Measurements from ENCODE around the gene YAE1. TPM values are rescaled to one million over a fixed set of nuclear protein-coding genes. Genes with fewer than 3 reads are reported as not detected.

YAE1 gene
- total RNA-seq, 1 donor from 2014 or later = 42.5 TPM

DNA sequence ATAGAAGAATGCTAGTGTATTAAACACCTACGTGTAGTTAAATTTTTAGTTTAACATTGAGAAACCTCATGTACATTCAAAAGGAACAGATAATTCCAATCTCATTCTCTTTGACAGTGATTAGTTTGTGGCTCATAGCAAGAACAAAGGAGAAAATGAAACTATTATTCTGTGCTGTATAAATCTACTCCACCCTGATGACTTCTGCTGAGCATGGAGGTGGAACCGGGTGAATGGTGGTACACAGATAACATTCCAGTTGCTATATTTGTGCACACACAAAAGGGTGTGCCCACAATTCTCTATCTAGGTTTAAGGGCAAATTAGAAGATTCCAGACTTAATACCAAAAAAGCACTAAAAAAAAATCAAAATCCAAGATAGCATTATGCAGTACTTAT lies 40.1 kb downstream of the YAE1 start:
- no peak for DNase-seq (ENCODE audit: low read depth, low spot score)
- TF ChIP-seq, protein P1, sequence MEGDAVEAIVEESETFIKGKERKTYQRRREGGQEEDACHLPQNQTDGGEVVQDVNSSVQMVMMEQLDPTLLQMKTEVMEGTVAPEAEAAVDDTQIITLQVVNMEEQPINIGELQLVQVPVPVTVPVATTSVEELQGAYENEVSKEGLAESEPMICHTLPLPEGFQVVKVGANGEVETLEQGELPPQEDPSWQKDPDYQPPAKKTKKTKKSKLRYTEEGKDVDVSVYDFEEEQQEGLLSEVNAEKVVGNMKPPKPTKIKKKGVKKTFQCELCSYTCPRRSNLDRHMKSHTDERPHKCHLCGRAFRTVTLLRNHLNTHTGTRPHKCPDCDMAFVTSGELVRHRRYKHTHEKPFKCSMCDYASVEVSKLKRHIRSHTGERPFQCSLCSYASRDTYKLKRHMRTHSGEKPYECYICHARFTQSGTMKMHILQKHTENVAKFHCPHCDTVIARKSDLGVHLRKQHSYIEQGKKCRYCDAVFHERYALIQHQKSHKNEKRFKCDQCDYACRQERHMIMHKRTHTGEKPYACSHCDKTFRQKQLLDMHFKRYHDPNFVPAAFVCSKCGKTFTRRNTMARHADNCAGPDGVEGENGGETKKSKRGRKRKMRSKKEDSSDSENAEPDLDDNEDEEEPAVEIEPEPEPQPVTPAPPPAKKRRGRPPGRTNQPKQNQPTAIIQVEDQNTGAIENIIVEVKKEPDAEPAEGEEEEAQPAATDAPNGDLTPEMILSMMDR (conservative IDR thresholded peaks at IDR 0.05) = no peak
- peaks cover 22% of the 10 kb centered on the region for H3K27me3 Mint-ChIP-seq (ENCODE audit: low read depth)
- H3K36me3 Mint-ChIP-seq (ENCODE audit: low read depth) = peaks cover 3% of the 10 kb centered on the region
- peaks cover 10% of the 10 kb centered on the region for H3K4me1 Mint-ChIP-seq
- H3K9me3 Mint-ChIP-seq = peaks cover 5% of the 10 kb centered on the region
- no peak overlapping the region for H3K27ac Mint-ChIP-seq (ENCODE audit: unreplicated experiment)
- no peak overlapping the region for H3K4me3 Mint-ChIP-seq

DNA sequence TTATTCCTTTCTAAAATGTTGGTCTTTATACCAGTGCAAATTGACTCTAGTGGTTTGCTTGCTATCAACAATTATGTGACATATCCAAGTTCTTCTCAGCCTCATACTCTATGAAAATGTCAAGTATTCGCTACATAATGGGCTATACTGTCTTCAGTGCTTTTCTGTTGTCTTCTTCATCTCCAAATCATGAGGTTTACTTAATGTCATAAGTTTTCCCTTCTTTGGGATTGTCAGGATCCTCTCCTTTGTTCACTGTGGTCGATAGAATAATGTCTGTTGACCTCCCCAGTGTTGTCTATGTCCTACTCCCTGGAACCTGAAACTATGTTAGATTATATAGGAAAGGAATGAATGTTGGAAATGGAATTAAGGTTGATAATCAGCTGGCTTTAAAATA lies 40.7 kb downstream of the YAE1 start:
- Mint-ChIP-seq H3K36me3 (ENCODE audit: low read depth) (peaks cover 3% of the 10 kb centered on the region), H3K9me3 (peaks cover 5% of the 10 kb centered on the region), H3K27ac (ENCODE audit: unreplicated experiment) (no peak overlapping the region), H3K4me1 (peaks cover 10% of the 10 kb centered on the region), H3K27me3 (ENCODE audit: low read depth) (peaks cover 22% of the 10 kb centered on the region), H3K4me3 (no peak overlapping the region)
- TF ChIP-seq, protein P1 (conservative IDR thresholded peaks at IDR 0.05) = no peak
- DNase-seq (ENCODE audit: low read depth, low spot score) = no peak

DNA sequence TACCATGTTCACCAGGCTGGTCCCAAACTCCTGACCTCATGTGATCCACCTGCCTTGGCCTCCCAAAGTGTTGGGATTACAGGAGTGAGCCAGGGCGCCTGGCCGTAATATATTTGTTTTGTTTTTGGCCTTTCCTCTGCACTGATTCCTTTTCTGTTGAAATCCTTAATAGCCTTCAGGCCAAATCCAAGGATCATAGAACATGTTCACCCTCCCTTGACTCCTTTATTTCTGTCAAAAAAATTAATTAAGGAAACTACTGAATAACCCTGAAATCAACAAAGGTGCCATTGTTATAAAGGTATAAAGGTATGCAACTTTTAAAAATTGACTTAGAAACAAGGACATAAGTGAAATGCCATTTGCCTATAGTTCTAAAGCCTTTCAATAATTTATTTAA lies 41.7 kb downstream of the YAE1 start:
- TF ChIP-seq, protein P1 (conservative IDR thresholded peaks at IDR 0.05) = no peak
- DNase-seq (ENCODE audit: low read depth, low spot score) = no peak
- Mint-ChIP-seq H3K27me3 (ENCODE audit: low read depth) (peaks cover 22% of the 10 kb centered on the region), H3K9me3 (peaks cover 3% of the 10 kb centered on the region), H3K4me3 (no peak overlapping the region), H3K27ac (ENCODE audit: unreplicated experiment) (no peak overlapping the region), H3K36me3 (ENCODE audit: low read depth) (peaks cover 3% of the 10 kb centered on the region), H3K4me1 (peaks cover 10% of the 10 kb centered on the region)

DNA sequence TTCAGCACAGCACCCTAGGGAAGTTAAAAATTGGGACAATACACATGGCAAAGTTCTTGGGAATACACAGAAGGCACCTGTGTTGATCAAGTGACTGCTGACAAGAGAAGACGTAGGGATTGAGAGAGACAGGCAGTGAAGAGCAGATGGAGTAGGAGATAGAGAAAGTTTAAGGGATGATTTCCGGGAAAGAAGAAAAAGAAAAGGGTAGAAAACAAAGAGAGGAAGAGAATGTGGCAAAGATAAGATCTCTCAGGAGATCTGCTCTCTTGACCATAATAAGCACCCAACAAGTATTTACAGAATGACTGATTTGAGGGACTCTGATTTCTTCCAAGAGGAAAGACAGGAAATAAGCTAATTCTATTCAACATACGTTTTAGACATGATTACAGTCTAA lies 42.1 kb downstream of the YAE1 start:
- no peak for DNase-seq (ENCODE audit: low read depth, low spot score)
- TF ChIP-seq, protein P1 (conservative IDR thresholded peaks at IDR 0.05) = no peak
- Mint-ChIP-seq H3K9me3 (peaks cover 3% of the 10 kb centered on the region), H3K4me3 (no peak overlapping the region), H3K27ac (ENCODE audit: unreplicated experiment) (no peak overlapping the region), H3K36me3 (ENCODE audit: low read depth) (peaks cover 3% of the 10 kb centered on the region), H3K4me1 (peaks cover 10% of the 10 kb centered on the region), H3K27me3 (ENCODE audit: low read depth) (peaks cover 22% of the 10 kb centered on the region)

DNA sequence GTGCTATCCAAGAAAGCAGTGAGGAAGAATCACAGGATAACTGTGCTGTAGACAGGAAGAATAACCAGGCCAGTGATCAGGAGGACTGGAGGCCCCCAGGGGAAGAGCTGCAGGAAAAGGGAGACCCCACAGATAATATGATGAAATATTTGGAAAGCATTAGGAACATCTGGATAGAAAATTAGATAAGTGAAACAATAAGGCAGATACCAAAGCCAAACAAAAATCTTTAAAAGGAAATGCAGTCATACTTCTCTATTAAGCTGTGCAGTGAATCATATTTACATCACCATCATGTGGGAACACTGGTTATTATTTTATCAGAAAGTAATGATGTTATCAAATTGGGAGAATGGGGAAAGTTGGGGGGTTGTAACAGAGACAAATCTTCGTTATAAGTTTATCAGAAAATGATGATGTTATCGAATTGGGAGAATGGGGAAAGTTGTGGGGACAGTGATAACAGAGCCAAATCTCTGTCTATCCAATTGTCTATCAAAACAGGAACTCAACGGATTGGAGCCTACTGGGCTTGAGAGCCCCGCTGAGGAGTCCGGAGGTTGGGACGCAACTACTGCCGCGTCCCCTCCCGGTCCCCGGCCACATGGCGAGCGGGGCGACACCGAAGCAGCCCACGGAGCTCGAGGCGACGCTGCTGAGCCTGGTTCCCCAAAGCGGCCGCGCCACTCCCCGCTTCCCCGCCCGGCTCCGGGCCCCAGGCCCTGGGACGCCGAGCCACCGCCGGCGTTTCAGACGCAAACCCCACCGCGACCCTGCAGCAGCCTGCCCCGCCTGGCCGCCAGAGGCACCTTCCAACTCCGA lies 43.1 kb downstream of the YAE1 start:
- peak; percentile 26 for DNase-seq (ENCODE audit: low read depth, low spot score)
- H3K36me3 Mint-ChIP-seq (ENCODE audit: low read depth) = no peaks in the 10 kb centered on the region
- TF ChIP-seq, protein P1 (conservative IDR thresholded peaks at IDR 0.05) = peak; percentile 38
- no peaks in the 10 kb centered on the region for H3K9me3 Mint-ChIP-seq
- H3K27me3 Mint-ChIP-seq (ENCODE audit: low read depth) = peaks cover 22% of the 10 kb centered on the region
- H3K4me1 Mint-ChIP-seq = peaks cover 10% of the 10 kb centered on the region
- H3K4me3 Mint-ChIP-seq = peak overlapping the region; percentile 28
- H3K27ac Mint-ChIP-seq (ENCODE audit: unreplicated experiment) = no peak overlapping the region

Measured in neural crest cell (in vitro differentiated cells).